Stimulated activated CD4-positive, alpha-beta T cell treated with anti-CD3 and anti-CD28 coated beads, Interleukin-15, amount 100 ng/mL, for 24 hours (primary cell): Measurements from ENCODE around the gene TMEM120A.

Experiments used
- DNase-seq: peaks from one replicate; pipeline ENCODE4 v3.0.0-alpha.2; 2020

The TMEM120A gene

GRCh38 chr7:75953931-75954330 lies 40.5 kb downstream of the TMEM120A start:
- no peak for DNase-seq

DNA sequence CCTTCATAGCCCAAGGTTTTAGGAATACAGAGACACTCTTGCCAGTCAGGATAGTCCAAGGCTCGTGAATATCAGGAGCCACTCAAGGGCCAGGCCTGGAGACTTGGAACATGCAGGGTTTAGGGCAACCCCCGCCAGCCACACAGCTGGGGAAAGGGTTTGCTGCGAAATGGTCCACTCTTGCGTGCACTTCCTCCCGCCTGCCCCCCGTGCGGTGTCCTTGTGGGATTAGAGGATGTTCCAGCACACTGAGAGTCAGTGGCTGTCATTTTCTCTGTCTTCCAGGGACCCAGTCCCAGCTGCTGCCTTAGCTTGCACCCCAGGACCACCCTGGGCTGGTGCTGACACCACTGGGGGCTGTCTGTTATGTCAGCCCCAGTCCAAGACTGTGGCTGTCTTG lies 41.0 kb downstream of the TMEM120A start:
- no peak for DNase-seq

DNA sequence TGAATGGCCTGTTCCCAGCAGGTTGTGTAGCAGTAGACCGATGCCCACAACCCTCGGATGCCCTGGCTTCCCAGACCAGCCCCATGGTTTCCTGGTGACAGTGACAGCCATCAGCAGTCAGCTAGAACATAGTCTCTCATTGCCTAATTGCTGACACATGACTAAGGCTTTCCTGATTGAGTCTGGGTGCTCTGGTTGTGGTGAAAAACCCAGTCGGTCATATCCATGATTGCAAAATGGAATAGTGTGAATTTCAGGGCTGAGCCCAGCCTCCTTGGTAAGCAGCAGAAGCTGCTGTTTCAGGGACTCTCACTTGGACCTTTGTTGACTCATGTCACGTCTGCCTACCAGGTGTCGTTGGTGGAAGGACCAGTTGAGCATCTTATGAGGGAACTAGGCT lies 42.9 kb downstream of the TMEM120A start:
- DNase-seq, result no peak

- DNase-seq, result no peak
Measured at GRCh38 chr7:75950111-75950681, 44.2 kb downstream of the TMEM120A start.

GRCh38 chr7:75948179-75948578 lies 46.2 kb downstream of the TMEM120A start:
- no peak for DNase-seq

- DNase-seq, result no peak
Measured at GRCh38 chr7:75946207-75946855, 48.1 kb downstream of the TMEM120A start.

DNA sequence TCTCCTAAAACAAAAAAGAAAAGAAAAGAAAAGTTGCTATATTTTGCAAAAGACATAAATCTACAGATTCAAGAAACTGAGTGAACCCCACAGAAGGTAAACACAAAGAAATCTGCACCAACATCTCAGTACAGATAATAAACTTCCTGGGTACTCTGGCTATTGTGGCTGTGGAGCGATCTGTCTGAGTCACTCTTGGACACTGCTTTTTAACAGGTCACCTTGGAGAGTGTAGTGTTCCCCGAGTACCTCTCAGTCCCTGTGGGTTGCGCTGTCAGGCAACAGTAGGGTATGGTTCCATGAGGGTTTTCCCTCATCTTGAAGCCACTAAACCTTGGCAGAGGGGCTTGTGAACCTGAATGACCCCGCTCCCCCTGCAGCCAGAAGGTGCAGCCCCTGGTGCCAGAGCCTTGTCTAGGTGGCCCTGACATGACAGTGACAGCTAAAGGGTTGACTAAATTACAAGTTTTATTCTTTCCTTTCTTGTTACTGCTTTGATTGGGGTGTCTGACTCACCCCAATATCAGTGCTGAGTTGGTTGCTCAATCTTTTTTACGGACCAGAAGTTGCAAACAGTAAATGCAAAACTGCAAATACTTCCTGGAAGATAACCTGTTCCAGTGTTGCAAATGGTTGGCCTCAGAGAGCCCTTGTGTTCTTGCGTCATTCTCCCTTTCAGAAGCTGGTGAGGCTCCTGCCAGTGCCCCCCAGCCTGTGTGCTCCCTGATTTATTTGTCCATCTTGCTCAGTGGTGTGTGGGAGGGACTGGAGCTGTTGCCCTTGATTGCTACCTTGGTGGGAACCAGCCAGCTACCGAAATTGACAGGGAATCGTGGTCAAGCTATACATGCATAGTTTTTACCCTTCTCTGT lies 48.9 kb downstream of the TMEM120A start:
- DNase-seq, result no peak

GRCh38 chr7:75944507-75944906 lies 49.9 kb downstream of the TMEM120A start:
- no peak for DNase-seq

DNA sequence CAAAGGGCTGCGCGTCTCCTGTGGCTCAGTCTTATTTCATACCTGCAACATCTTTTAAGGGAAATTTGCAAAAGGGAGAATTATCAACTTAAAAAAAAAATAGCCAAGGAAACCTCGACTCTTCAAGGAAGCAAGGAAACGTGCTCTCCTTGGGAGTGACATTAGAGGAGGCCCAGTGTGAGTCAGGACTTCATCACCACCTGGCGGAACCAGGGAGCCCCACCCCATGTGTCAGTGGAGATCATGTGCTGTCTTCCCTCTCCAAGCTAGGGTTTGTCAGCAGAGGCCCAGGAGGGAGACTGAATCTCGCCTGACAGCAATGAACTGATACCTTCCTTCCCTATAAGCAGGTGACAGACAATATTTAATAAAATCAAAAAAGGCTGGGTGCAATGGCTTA lies 50.5 kb downstream of the TMEM120A start:
- no peak for DNase-seq

GRCh38 chr7:75938921-75939320 lies 55.5 kb downstream of the TMEM120A start:
- no peak for DNase-seq

GRCh38 chr7:75937958-75938786 lies 56.2 kb downstream of the TMEM120A start:
- no peak for DNase-seq
